PC-3 (cell line): ENCODE measurements around the gene NFE2L1. TPM values are rescaled to one million over a fixed set of nuclear protein-coding genes. Genes with fewer than 3 reads are reported as not detected.

ENCODE experiments used
- ATAC-seq: fragments of 200-7000 bp; cut with Tn5 transposase; 2 replicates; pipeline ENCODE4 v1.9.1; 2020; ENCODE audit warnings: mild to moderate bottlenecking, moderate library complexity
- BruUV-seq: library from RNA; stranded (reverse); fragments of 400-500 nt; replicated peaks from 2 replicates; lab custom pipeline; 2021; lab: Mats Ljungman, UMichigan
- CTCF ChIA-PET: fragments of 300-600 bp; sonication (Branson Sonifier 250); formaldehyde crosslinking; loops from one replicate; lab custom pipeline; 2022; ENCODE audit warnings: antibody characterized with exemption; lab: Charles Lee
- POLR2A ChIA-PET: fragments of 300-600 bp; sonication (Branson Sonifier 250); formaldehyde crosslinking; loops from one replicate; lab custom pipeline; 2022; ENCODE audit warnings: antibody characterized with exemption; ENCODE audit not compliant: unreplicated experiment; lab: Charles Lee
- DNase-seq: peaks from one replicate; pipeline ENCODE4 v3.0.0-alpha.2; 2015
- H2AFZ ChIP-seq: fragments of 300-600 bp; sonication (generic); 2 replicates; pipeline ENCODE4 v1.6.0; 2016; ENCODE audit warnings: antibody characterized with exemption, low read length
- H3F3A ChIP-seq: fragments of 300-600 bp; sonication (generic); one replicate; pipeline ENCODE4 v1.6.0; 2017; ENCODE audit warnings: antibody characterized with exemption, low read length, control low read depth, mild to moderate bottlenecking; ENCODE audit not compliant: unreplicated experiment
- H3K27ac ChIP-seq: fragments of 300-600 bp; sonication (generic); 2 replicates; pipeline ENCODE4 v1.5.1; 2016; ENCODE audit warnings: mild to moderate bottlenecking, low read length
- H3K27me3 ChIP-seq: fragments of 300-600 bp; sonication (generic); 2 replicates; pipeline ENCODE4 v1.6.1; 2016; ENCODE audit warnings: low read length, mixed read lengths
- H3K36me3 ChIP-seq: fragments of 300-600 bp; sonication (generic); 2 replicates; pipeline ENCODE4 v1.6.1; 2016; ENCODE audit warnings: low read depth, mixed run types, low read length, mixed read lengths
- H3K4me1 ChIP-seq: fragments of 300-600 bp; sonication (generic); 2 replicates; pipeline ENCODE4 v1.5.1; 2016; ENCODE audit warnings: low read length; ENCODE audit not compliant: insufficient read depth
- H3K4me2 ChIP-seq: fragments of 300-600 bp; sonication (generic); 2 replicates; pipeline ENCODE4 v1.6.0; 2016; ENCODE audit warnings: low read length
- H3K4me3 ChIP-seq: fragments of 300-600 bp; sonication (generic); 2 replicates; pipeline ENCODE4 v1.5.1; 2016; ENCODE audit warnings: mild to moderate bottlenecking, low read length, mixed read lengths
- H3K79me2 ChIP-seq: fragments of 300-600 bp; sonication (generic); 2 replicates; pipeline ENCODE4 v1.6.1; 2017; ENCODE audit warnings: low read length, mixed read lengths
- H3K9ac ChIP-seq: fragments of 300-600 bp; sonication (generic); 2 replicates; pipeline ENCODE4 v1.6.0; 2016; ENCODE audit warnings: mild to moderate bottlenecking, low read length
- H3K9me2 ChIP-seq: fragments of 300-600 bp; sonication (generic); replicated peaks from 2 replicates; pipeline ENCODE4 v1.6.1; 2016; ENCODE audit warnings: mixed run types, low read length, mixed read lengths
- H3K9me3 ChIP-seq: fragments of 300-600 bp; sonication (generic); 2 replicates; pipeline ENCODE4 v1.6.1; 2016; ENCODE audit warnings: low read length, mixed read lengths
- H4K20me1 ChIP-seq: fragments of 300-600 bp; sonication (generic); 2 replicates; pipeline ENCODE4 v1.6.1; 2016; ENCODE audit warnings: low read length, mixed read lengths
- CTCF ChIP-seq: fragments of 300-600 bp; sonication (generic); conservative IDR thresholded peaks from 2 replicates; pipeline ENCODE4 v1.5.1; 2017; ENCODE audit warnings: antibody characterized with exemption, low read depth, mild to moderate bottlenecking, low read length
- EZH2 ChIP-seq: fragments of 300-600 bp; sonication (generic); IDR thresholded peaks from one replicate; pipeline ENCODE4 v1.6.1; 2017; ENCODE audit warnings: antibody characterized with exemption, mild to moderate bottlenecking, low read length; ENCODE audit not compliant: unreplicated experiment
- EZH2phosphoT487 ChIP-seq: fragments of 300-600 bp; sonication (generic); IDR thresholded peaks from 2 replicates; pipeline ENCODE4 v1.6.1; 2018; ENCODE audit warnings: mild to moderate bottlenecking, antibody characterized with exemption, low read length, borderline replicate concordance
- intact Hi-C: fragments of 100-400 bp; cut with micrococcal nuclease; formaldehyde crosslinking; loops from 2 replicates; pipeline ENCODE4 v1.9.0; 2023
- total RNA-seq: library from RNA; depleted of rRNA; stranded (reverse); fragments of >200 nt; gene quantifications from 2 replicates; pipeline ENCODE4 v1.2.3, GENCODE V29; 2014

The NFE2L1 gene
- total RNA-seq, 1 experiment from 2014 or later: 45.1 TPM

DNA sequence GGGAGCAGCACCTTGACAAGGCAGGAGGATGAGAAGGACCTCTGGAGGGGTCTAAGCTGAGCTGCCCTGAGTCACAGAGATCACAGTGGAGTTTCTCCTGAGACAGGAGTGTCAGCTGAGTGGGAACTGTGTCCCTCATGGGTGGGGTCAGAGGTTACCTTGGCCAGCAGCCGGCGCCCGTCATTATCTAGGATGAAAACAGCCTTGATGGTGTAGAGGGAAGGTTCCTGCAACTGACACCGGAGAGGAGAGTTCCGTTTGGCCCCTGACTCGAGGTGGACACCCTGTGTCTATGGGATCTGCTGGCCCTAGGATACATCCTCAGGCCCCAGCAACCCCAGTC is 11.5 kb upstream of the NFE2L1 start:
- no peaks in the 10 kb centered on the region for H3K9me3 ChIP-seq
- no peaks in the 10 kb centered on the region for H3F3A ChIP-seq
- no peak for ATAC-seq
- intact Hi-C loops: no loop called here
- H3K27ac ChIP-seq: no peak overlapping the region
- peaks cover 9% of the 10 kb centered on the region for H3K27me3 ChIP-seq
- H2AFZ ChIP-seq: no peak overlapping the region
- no peaks in the 10 kb centered on the region for H4K20me1 ChIP-seq
- H3K4me3 ChIP-seq: no peak overlapping the region
- H3K4me1 ChIP-seq: no peaks in the 10 kb centered on the region
- TF ChIP-seq EZH2phosphoT487 (no peak), CTCF (no peak), EZH2 (no peak)
- CTCF ChIA-PET: no interaction called here
- DNase-seq: no peak
- H3K36me3 ChIP-seq: no peaks in the 10 kb centered on the region
- POLR2A ChIA-PET: no interaction called here
- no peaks in the 10 kb centered on the region for H3K9me2 ChIP-seq
- H3K9ac ChIP-seq: no peak overlapping the region
- BruUV-seq: no TSS peak
- H3K4me2 ChIP-seq: no peak overlapping the region
- no peaks in the 10 kb centered on the region for H3K79me2 ChIP-seq

GRCh38 chr17:48037036-48037837 is 10.9 kb upstream of the NFE2L1 start, which contains the start of gene COPZ2:
COPZ2 (minus strand) TSS chr17:48037797; CDS start chr17:48037777, 20 bp downstream.
- Histone ChIP-seq H3F3A (no peaks in the 10 kb centered on the region), H4K20me1 (no peaks in the 10 kb centered on the region), H3K27ac (no peak within 1 kb of the TSS), H3K4me3 (peak within 1 kb of the TSS; percentile 50; the same call in 1 of the 2 replicates), H3K9me3 (no peaks in the 10 kb centered on the region), H3K79me2 (no peaks in the 10 kb centered on the region), H2AFZ (peak within 1 kb of the TSS; percentile 63), H3K4me2 (peak within 1 kb of the TSS; percentile 70), H3K27me3 (peaks cover 9% of the 10 kb centered on the region), H3K4me1 (no peaks in the 10 kb centered on the region), H3K9me2 (no peaks in the 10 kb centered on the region), H3K9ac (no peak within 1 kb of the TSS), H3K36me3 (no peaks in the 10 kb centered on the region)
- DNase-seq (no peak), ATAC-seq (peak; percentile 66)
- intact Hi-C loops: no loop called here
- ChIA-PET CTCF (no interaction called here), POLR2A (no interaction called here)
- BruUV-seq: no TSS peak
- TF ChIP-seq EZH2phosphoT487 (no peak), CTCF (no peak), EZH2 (no peak)

DNA sequence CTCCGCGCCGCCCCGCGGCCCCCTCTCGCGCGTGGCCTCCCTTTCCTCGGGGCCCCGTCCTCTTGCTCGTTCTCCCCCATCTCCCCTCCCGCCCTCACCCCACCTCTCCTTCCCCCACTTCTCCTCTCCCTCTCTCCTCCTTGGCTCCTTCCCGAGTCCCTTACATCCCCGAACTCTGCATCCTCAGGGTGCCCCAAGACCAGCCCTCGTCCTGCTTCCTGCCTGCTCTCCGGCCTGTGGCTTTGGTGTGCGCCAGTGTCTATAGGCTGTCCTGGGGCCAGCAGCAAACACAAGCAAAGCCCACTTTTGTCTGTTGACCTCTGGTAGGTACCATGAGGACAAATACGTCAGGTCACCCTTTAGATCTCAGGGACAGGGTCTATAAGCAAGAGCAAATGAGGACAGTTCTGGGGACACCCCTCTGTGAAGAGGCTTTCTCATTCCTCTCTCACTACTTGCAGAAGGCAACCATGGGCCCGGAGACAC is 10.3 kb upstream of the NFE2L1 start:
- Histone ChIP-seq H3K27me3 (peaks cover 9% of the 10 kb centered on the region), H3K9me2 (no peaks in the 10 kb centered on the region), H2AFZ (peak overlapping the region; percentile 61; the same call in 1 of the 2 replicates), H3K79me2 (no peaks in the 10 kb centered on the region), H3K4me3 (peak overlapping the region; percentile 37; the same call in 1 of the 2 replicates), H3K36me3 (no peaks in the 10 kb centered on the region), H4K20me1 (no peaks in the 10 kb centered on the region), H3K4me2 (peak overlapping the region; percentile 52), H3K4me1 (no peaks in the 10 kb centered on the region), H3F3A (no peaks in the 10 kb centered on the region), H3K9me3 (no peaks in the 10 kb centered on the region), H3K27ac (no peak overlapping the region), H3K9ac (no peak overlapping the region)
- no peak for DNase-seq
- TF ChIP-seq CTCF (no peak), EZH2phosphoT487 (no peak), EZH2 (no peak)
- BruUV-seq: no TSS peak
- ATAC-seq: peak; percentile 29
- intact Hi-C loops: no loop called here
- CTCF ChIA-PET: no interaction called here
- POLR2A ChIA-PET: no interaction called here
